GM19351 (cell line): Measurements from ENCODE around the gene CAMKK1.

Experiments used
- ATAC-seq: cut with Tn5 transposase; IDR thresholded peaks from one replicate; pipeline ENCODE4 v1.9.1; 2021; ENCODE audit warnings: mild to moderate bottlenecking, moderate library complexity; ENCODE audit not compliant: unreplicated experiment

The CAMKK1 gene

DNA sequence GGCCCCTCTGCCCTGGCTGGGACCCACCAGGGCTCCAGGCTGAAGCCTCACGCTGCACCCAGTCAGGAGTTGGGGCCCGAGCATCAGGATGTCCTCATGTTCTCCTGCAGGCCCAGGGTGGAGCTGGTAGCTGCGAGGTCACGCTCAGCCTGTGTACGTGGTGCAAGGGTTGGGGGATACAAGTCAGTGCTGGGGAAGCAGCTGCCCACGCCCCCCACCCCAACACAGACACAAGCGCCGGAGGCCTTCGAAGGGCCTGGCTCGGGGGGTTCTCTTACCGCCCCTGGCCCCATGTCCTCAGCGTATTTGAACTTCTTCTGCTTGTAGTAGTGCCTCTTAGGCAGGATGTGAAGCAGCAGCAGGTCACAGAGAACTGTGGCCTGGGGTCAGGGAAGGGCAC, 4.9 kb upstream of the CAMKK1 start:
- no peak for ATAC-seq

DNA sequence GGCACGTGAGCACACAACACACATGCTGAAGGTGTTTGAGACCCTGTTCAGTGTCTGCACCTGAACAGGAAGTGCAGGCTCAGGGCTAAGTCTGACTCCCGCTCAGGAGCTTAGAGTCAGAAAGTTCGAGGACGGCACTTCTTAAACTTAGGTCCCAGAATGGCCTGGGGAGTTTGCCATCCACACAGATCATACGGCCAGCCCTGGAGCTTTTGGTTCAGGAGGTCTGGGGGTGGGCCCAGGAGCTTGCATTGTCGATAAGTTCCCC, 4.0 kb upstream of the CAMKK1 start:
- ATAC-seq = no peak

- no peak for ATAC-seq
Measured at GRCh38 chr17:3896108-3896967, 3.5 kb upstream of the CAMKK1 start.

DNA sequence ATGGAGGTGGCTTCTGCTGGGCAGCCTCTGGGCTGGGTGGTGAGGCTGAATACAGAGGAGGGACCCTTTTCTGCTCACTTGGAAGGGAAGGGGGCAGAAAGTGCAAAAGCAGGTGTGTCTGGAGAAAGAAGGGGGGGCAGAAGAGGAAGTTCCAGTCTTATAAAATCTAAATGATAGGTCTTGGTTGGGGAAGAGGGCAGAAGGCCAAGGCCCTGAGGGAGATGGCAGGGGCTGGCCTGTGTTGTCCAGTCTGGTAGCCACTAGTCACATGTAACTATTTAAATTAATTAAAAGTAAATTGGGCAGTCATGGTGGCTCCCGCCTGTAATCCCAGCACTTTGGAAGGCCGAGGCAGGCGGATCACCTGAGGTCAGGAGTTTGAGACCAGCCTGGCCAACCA, 2.5 kb upstream of the CAMKK1 start:
- ATAC-seq = no peak

DNA sequence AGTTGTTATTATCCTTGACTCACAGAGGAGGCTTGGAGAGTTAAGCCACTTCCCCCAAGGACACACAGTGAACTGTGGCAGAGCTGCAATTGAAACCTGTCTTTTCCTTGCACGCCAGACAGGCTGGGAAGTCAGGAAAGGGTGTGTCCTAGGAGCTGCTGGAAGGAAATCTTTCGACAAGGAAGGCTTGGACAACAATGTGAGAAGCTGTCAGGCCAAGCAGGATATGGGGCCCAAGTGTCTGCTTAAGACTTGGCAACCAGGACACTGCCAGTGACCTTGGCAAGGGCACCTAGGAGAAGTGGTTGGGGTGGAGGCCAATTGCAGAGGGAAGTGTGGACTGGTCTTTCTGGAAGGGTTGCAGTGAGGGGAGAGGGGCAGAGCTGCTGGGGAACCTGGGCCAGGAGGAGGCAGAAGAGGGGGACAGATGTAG, 2.1 kb upstream of the CAMKK1 start:
- ATAC-seq = no peak

DNA sequence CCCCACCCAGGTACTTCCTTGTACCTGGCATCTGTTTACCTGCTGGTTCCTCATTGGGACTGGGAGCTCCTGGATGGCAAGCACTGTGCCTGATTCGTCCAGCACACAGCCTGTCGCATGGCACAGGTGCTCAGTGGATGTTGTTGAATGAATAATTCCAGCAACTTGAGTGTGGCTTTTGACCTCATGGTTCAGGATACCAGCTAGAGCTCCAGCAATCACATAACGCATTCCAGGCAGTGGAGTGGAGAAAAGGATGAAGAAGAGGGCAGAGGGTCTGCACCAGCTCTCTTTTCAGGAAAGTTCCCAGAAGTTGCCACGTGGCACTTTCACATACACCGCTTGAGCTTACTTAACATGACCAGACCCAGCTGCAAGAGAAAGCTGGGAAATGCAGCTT, 1.3 kb upstream of the CAMKK1 start:
- no peak for ATAC-seq

GRCh38 chr17:3893720-3894116, 865 bp upstream of the CAMKK1 start:
- no peak for ATAC-seq

- no peak for ATAC-seq
Measured at GRCh38 chr17:3892095-3892998, 506 bp downstream of the CAMKK1 start.

DNA sequence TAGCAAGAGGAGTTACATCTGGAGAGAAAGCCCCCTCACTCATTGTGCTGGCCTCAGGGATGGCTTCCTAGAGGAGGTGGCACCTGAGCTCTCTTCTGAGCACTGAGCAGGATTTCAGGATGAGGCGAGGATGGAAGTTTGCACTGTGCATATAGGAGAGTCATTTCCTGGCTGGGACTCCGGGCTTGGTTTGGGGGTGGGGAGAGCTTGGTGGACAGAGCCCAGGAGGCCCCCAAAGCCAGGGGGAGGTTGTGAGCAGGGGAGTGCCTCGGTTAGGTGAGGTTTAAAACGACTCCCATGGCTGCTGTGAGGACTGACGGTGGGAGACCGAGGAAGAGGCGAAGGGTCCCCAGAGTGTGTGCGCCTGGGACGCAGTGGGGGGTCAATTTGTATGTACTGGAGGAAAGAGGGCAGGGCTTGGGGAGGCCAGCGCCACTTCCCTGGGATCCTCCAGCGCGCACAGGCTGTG, 1.2 kb downstream of the CAMKK1 start:
- ATAC-seq = no peak

GRCh38 chr17:3890878-3891219, 2.0 kb downstream of the CAMKK1 start:
- ATAC-seq = no peak

GRCh38 chr17:3890082-3890877, 2.6 kb downstream of the CAMKK1 start:
- ATAC-seq = no peak

DNA sequence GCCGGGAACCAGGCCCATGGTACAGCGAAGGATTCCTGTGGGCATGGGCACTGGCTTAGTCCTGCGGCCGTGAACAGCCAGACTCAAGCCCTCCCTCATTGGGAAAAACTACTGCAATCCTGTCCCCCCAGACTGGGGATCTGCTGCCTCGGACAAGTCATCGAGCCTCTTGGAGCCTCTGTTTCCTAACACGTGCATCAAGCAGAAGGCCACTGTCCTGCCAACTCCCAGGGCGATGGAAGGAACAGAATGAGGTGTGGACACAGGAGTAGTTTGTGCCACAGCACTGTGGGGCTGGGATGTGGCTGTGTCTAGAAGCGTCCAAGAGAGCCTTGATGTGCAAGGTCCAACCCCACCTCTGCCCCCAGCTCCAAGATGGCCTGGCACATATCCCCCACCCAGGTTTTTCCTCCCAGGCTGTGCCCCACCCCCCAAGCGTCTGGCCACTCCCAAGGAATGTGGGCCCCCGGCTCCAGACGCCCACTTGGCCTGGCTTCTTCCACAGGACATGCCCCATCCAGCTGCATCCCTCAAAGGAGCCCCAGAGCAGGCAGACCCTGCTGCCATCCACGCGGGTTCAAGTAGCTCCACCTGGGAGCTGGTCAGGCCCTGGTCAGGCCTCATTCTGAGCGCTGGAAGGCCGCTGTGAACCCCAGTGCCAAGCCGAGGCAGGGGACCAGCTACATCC, 3.4 kb downstream of the CAMKK1 start:
- ATAC-seq = no peak

DNA sequence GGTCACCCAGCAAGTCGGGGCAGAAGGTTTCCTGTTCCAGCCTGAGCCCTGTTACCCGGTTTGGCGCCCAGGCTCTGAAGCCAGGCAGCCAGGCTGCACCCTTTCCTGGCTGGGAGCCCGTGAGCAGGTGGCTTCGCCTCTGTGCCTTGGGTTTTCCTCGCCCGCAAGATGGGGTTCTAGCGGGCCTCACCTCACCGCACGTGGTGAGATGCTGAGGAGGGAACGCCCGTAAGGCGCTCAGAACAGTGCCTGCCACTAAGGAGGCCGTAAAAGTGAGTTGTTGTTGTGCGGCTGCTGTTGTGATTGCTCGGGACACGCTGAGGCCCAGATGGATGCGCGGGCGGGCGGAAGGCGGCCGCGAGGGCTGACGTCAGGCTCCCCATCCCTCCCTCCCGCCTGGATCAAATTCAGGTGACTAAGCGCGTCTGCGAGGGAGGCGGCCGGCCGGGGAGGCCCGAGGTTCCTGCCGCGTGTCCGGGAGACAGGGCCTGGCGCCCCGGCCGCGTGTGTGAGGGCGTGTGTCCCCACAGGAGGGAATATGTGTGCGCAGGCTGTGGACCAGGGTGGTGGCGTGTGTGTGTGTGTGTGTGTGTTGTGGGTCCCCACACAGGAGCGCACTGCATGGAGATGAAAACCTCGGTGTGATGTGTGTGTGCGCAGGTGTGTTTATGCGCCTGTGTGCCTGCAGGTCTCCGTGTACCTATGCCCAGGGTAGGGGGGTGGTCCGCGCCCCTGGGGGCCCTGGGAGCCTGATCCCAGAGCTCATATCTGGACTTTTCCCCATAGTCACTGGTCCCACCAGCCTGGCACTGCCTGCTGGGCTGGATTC, 4.3 kb downstream of the CAMKK1 start:
- ATAC-seq = no peak

DNA sequence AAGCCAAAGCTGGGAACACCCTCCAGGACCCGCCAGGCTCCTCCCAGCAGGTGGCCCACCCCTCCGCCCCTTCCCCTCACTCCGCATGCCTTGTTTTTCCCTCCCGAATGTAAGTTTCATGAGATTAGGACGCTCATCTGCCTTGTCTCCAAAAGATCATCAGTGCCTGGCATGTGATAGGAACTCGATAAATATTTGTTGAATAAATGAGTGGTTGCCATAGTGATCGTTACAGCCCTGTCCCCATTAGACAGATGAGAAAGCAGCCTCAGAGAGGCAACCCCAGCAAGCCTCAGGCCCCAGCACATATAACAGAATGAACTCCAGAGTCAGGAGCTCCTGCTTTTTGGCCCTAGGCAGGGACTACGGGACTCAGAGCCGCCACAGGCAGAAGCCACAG, 5.0 kb downstream of the CAMKK1 start:
- ATAC-seq = no peak

DNA sequence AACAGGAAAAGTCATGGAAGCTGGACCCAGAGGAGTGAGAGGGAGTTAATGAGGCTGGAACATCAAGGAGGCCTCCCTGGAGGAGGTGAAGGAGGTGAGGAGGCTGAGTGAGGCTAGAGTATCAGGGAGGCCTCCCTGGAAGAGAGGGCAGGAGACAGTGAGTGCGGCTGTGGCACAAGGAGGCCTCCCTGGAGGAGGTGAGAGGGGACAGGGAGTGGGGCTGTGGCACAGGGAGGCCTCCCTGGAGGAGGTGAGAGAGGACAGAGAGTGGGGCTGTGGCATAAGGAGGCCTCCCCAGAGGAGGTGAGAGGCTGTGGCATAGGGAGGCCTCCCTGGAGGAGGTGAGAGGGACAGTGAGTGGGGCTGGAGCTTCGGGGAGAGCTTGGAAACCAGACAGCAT, 5.5 kb downstream of the CAMKK1 start:
- no peak for ATAC-seq

DNA sequence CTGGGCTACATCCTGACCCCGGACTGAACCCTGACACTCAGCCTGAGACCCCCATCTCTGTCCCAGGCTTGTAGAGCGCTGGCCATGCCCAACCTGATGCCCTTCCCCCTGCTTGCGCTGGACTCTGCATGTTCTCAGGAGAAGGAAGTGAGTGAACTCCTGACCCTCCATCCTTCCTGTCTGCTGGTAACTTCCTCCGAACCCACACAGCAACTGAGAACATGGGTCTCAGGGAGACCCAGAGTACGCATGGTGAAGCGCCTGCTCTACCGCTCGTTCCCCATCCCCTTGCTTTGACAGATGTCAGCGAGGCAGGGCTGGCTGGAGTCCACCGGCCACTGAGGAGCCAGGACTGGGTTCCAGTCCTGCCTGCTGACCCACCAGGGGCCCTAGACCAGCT, 6.1 kb downstream of the CAMKK1 start:
- no peak for ATAC-seq

GRCh38 chr17:3885970-3886369, 6.9 kb downstream of the CAMKK1 start:
- no peak for ATAC-seq

- no peak for ATAC-seq
Measured at GRCh38 chr17:3885271-3885670, 7.6 kb downstream of the CAMKK1 start.

GRCh38 chr17:3884188-3884587, 8.7 kb downstream of the CAMKK1 start:
- no peak for ATAC-seq

GRCh38 chr17:3882276-3882675, 10.6 kb downstream of the CAMKK1 start:
- no peak for ATAC-seq
